GM12878 (cell line): Measurements from ENCODE around the gene NCR2. TPM values are rescaled to one million over a fixed set of nuclear protein-coding genes. Genes with fewer than 3 reads are reported as not detected.

Experiments
- ASH2L ChIP-seq: fragments of 300-600, 200-600 bp; sonication (generic); IDR thresholded peaks from 2 replicates; pipeline ENCODE4 v1.6.1; 2017; ENCODE audit warnings: low read depth, mild to moderate bottlenecking, borderline replicate concordance
- CBX3 ChIP-seq: fragments of 200-600 bp; sonication (generic); IDR thresholded peaks from 2 replicates; pipeline ENCODE4 v1.6.1; 2016; ENCODE audit warnings: low read depth, borderline replicate concordance
- EED ChIP-seq: sonication (generic); IDR thresholded peaks from 2 replicates; pipeline ENCODE4 v1.6.1; 2016; ENCODE audit warnings: antibody characterized with exemption, low read depth
- ETV6 ChIP-seq, 2 experiments: fragments of 450-650 bp in 1 of 2; IDR thresholded peaks in 1 of 2; conservative IDR thresholded peaks in 1 of 2; 2 replicates each; pipeline ENCODE4 v1.6.1; 2014; ENCODE audit warnings: antibody characterized with exemption in 1 of 2, borderline replicate concordance in 1 of 2, low read depth in 1 of 2, mild to moderate bottlenecking in 1 of 2, moderate library complexity in 1 of 2
- HCFC1 ChIP-seq: fragments of 150-350 bp; IDR thresholded peaks from 2 replicates; pipeline ENCODE4 v1.6.1; 2014; ENCODE audit warnings: low read length
- HDAC6 ChIP-seq: fragments of 200-600 bp; sonication (generic); IDR thresholded peaks from one replicate; pipeline ENCODE4 v1.8.0; 2017; ENCODE audit warnings: antibody characterized with exemption; ENCODE audit not compliant: unreplicated experiment
- IKZF2 ChIP-seq, 2 experiments: fragments of 450-650 bp; IDR thresholded peaks; 2 replicates each; pipeline ENCODE4 v1.6.1; 2017; ENCODE audit warnings: mild to moderate bottlenecking in 2 of 2, moderate library complexity in 2 of 2
- JUNB ChIP-seq: IDR thresholded peaks from 2 replicates; pipeline ENCODE4 v1.6.1; 2016; ENCODE audit warnings: antibody characterized with exemption, mild to moderate bottlenecking
- JUND ChIP-seq: IDR thresholded peaks from 2 replicates; pipeline ENCODE4 v1.6.1; 2012; ENCODE audit warnings: low read depth, mild to moderate bottlenecking, low read length, improper control_type of control experiment, moderate library complexity
- NBN ChIP-seq: fragments of 450-650 bp; IDR thresholded peaks from 2 replicates; pipeline ENCODE4 v1.6.1; 2016
- PML ChIP-seq: IDR thresholded peaks from 2 replicates; pipeline ENCODE4 v1.6.1; 2012; ENCODE audit warnings: low read length, inconsistent platforms
- REST ChIP-seq: IDR thresholded peaks from 2 replicates; pipeline ENCODE4 v1.6.1; 2012; ENCODE audit warnings: mild to moderate bottlenecking, low read depth, low read length
- RFX5 ChIP-seq: IDR thresholded peaks from 2 replicates; pipeline ENCODE4 v1.6.1; 2011; ENCODE audit warnings: low read depth, low read length, improper control_type of control experiment
- SIN3A ChIP-seq: IDR thresholded peaks from 2 replicates; pipeline ENCODE4 v1.6.1; 2012; ENCODE audit warnings: low read depth, low read length, improper control_type of control experiment
- SPI1 ChIP-seq: IDR thresholded peaks from 2 replicates; pipeline ENCODE4 v1.6.1; 2011; ENCODE audit warnings: low read depth, mild to moderate bottlenecking, low read length, moderate library complexity, borderline replicate concordance; ENCODE audit not compliant: insufficient read depth
- TARDBP ChIP-seq: IDR thresholded peaks from 2 replicates; pipeline ENCODE4 v1.6.1; 2016; ENCODE audit warnings: borderline replicate concordance
- TCF3 ChIP-seq: IDR thresholded peaks from 2 replicates; pipeline ENCODE4 v1.6.1; 2012; ENCODE audit warnings: low read depth, mild to moderate bottlenecking, low read length, borderline replicate concordance; ENCODE audit not compliant: insufficient read depth
- ZNF592 ChIP-seq: fragments of 450-650 bp; IDR thresholded peaks from 2 replicates; pipeline ENCODE4 v1.6.1; 2017; ENCODE audit warnings: mild to moderate bottlenecking, moderate library complexity
- polyA plus RNA-seq, 11 experiments: library from polyadenylated mRNA; depleted of rRNA in 4 of 11; unstranded in 6 of 11; stranded (reverse) in 5 of 11; fragments of >200 nt; fragmentation: Nextera tagmentation in 4 of 11; fragmentation: Illumina TruSeq in 1 of 11; extraction: Ambion mirVana in 4 of 11; extraction: Trizol in 1 of 11; gene quantifications; 1 replicate in 1 of 11; 2 replicates in 10 of 11; pipeline versions ENCODE4 v1.2.1 to v1.2.3, GENCODE V29; 2011 to 2016; ENCODE audit warnings: inconsistent platforms in 2 of 11, missing spikeins in 2 of 11, low read depth in 1 of 11
- total RNA-seq, 4 experiments: library from RNA; depleted of rRNA in 3 of 4; stranded (reverse); fragments of >200 nt in 3 of 4; fragmentation: Illumina TruSeq in 1 of 4; extraction: Trizol in 1 of 4; gene quantifications; 2 replicates each; pipeline versions ENCODE4 v1.2.1 to v1.2.3, GENCODE V29; 2013 to 2021
- TF ChIP-seq, protein P1 (sequence below): fragments of 450-650 bp; formaldehyde crosslinking; IDR thresholded peaks from 2 replicates; pipeline ENCODE4 v1.4.0; 2022; ENCODE audit warnings: mild to moderate bottlenecking, moderate library complexity
- TF ChIP-seq, protein P2 (sequence below): fragments of 450-650 bp; IDR thresholded peaks from 2 replicates; pipeline ENCODE4 v1.6.1; 2014; ENCODE audit warnings: mild to moderate bottlenecking

Gene NCR2
- total and polyA plus RNA-seq, 10 of the 15 experiments (the other 5 are each of a cell fraction or from before 2014, with no cell fraction given) = 0.21 to 0.53 TPM; not detected in 8

GRCh38 chr6:41344876-41345275 is 9.5 kb downstream of the NCR2 start (continued):
- no peak for TF ChIP-seq CBX3
- TF ChIP-seq REST = no peak
- TF ChIP-seq JUNB = no peak
- peak; percentile 14; the same call in 1 of the 2 replicates for TF ChIP-seq SPI1
- no peak for TF ChIP-seq ETV6 (conservative IDR thresholded peaks at IDR 0.05 in 1 of 2, IDR thresholded peaks at IDR 0.05 in 1 of 2; ENCODE audit: borderline replicate concordance in 1 of 2, low read depth in 1 of 2)
- no peak for TF ChIP-seq ZNF592
- no peak for TF ChIP-seq EED
- TF ChIP-seq HDAC6 = no peak
- no peak for TF ChIP-seq NBN
- TF ChIP-seq TCF3 = 0 out of 2 replicates have a peak, but pooled peaks have one; percentile 65
- TF ChIP-seq ASH2L = no peak
- no peak for TF ChIP-seq JUND
- no peak for TF ChIP-seq RFX5
- TF ChIP-seq IKZF2 (IDR thresholded peaks at IDR 0.05) = no peak
- TF ChIP-seq, protein P1, sequence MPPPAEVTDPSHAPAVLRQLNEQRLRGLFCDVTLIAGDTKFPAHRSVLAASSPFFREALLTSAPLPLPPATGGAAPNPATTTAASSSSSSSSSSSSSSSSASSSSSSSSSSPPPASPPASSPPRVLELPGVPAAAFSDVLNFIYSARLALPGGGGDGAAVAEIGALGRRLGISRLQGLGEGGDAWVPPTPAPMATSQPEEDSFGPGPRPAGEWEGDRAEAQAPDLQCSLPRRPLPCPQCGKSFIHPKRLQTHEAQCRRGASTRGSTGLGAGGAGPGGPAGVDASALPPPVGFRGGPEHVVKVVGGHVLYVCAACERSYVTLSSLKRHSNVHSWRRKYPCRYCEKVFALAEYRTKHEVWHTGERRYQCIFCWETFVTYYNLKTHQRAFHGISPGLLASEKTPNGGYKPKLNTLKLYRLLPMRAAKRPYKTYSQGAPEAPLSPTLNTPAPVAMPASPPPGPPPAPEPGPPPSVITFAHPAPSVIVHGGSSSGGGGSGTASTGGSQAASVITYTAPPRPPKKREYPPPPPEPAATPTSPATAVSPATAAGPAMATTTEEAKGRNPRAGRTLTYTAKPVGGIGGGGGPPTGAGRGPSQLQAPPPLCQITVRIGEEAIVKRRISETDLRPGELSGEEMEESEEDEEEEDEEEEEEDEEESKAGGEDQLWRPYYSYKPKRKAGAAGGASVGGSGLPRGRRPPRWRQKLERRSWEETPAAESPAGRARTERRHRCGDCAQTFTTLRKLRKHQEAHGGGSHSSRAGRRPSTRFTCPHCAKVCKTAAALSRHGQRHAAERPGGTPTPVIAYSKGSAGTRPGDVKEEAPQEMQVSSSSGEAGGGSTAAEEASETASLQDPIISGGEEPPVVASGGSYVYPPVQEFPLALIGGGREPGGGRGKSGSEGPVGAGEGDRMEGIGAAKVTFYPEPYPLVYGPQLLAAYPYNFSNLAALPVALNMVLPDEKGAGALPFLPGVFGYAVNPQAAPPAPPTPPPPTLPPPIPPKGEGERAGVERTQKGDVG = no peak
- TF ChIP-seq, protein P2, sequence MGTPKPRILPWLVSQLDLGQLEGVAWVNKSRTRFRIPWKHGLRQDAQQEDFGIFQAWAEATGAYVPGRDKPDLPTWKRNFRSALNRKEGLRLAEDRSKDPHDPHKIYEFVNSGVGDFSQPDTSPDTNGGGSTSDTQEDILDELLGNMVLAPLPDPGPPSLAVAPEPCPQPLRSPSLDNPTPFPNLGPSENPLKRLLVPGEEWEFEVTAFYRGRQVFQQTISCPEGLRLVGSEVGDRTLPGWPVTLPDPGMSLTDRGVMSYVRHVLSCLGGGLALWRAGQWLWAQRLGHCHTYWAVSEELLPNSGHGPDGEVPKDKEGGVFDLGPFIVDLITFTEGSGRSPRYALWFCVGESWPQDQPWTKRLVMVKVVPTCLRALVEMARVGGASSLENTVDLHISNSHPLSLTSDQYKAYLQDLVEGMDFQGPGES = no peak
- no peak for TF ChIP-seq SIN3A
- TF ChIP-seq HCFC1 = no peak
- TF ChIP-seq PML = no peak
- no peak for TF ChIP-seq TARDBP
